ENCODE measurements around the gene PKN1. TPM values are rescaled to one million over a fixed set of nuclear protein-coding genes. Genes with fewer than 3 reads are reported as not detected.

Gene PKN1
- total RNA-seq, 2 donors from 2014 or later: 103 to 141 TPM

DNA sequence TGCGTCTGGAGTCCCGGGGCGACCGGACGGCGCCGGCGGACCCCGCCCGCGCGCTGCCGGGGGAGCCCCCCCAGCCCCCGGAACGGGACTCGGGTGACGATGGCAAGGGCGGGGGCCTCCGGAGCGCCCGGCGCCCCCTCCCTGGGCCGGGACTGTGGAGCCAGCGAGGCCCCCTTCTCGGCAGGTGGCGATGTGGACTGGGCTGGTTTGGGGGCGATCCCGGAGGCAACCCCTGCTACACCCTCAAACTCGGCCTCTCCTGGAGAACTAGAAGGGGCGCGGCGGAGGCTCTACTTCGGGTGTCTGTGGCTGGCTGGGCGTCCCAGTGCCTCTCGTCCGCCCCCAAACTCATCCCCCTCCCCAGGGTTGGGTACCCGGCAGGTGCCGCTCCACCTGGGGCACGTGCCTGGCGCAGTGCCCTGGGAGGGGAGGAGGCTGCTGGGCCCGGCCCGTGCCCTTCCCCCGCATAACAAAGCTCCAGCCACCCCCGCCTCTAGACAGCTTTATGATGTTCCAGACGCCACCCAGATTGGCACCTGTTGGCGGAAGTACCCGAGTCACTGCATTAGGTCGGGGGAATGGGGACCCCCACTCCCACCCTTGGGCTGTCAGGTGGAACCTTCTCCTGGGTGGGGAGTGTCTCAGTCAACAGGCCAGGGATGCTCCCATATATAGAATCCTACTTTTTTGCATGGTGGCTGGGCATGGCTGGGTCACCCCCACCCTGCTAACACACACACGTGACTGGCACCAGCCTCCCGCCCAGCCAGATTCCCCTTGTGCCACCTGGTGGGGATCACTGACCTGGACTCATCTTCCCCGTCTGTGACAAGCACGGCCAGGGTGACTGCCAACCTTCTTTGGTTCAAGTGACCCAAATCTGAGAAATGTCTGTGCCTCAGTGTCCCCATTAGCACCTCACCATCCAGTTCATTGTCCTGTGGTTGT lies 722 bp downstream of the PKN1 start:
- H3K27ac ChIP-seq (ENCODE audit: low read depth, low read length): no peak overlapping the region
- H3K4me1 Mint-ChIP-seq: peaks cover 6% of the 10 kb centered on the region
- no peaks in the 10 kb centered on the region for H3K36me3 Mint-ChIP-seq (ENCODE audit: low read depth)
- H3K36me3 ChIP-seq (ENCODE audit: control insufficient read depth, insufficient read depth, low read length): peaks cover 8% of the 10 kb centered on the region
- peak; percentile 62 for DNase-seq
- H3K4me3 Mint-ChIP-seq: peak overlapping the region; percentile 60
- H3K27ac Mint-ChIP-seq: no peak overlapping the region
- no peaks in the 10 kb centered on the region for H3K9me3 ChIP-seq (ENCODE audit: control insufficient read depth, low read length)
- H3K4me1 ChIP-seq (ENCODE audit: control insufficient read depth, insufficient read depth, low read length): no peaks in the 10 kb centered on the region
- peaks cover 20% of the 10 kb centered on the region for H3K27me3 Mint-ChIP-seq (ENCODE audit: insufficient read depth)
- peak overlapping the region; percentile 80 for H3K4me3 ChIP-seq (ENCODE audit: low read length)
- no peaks in the 10 kb centered on the region for H3K27me3 ChIP-seq (ENCODE audit: control insufficient read depth, insufficient read depth, low read length, poor library complexity, severe bottlenecking)
- TF ChIP-seq, protein P1, sequence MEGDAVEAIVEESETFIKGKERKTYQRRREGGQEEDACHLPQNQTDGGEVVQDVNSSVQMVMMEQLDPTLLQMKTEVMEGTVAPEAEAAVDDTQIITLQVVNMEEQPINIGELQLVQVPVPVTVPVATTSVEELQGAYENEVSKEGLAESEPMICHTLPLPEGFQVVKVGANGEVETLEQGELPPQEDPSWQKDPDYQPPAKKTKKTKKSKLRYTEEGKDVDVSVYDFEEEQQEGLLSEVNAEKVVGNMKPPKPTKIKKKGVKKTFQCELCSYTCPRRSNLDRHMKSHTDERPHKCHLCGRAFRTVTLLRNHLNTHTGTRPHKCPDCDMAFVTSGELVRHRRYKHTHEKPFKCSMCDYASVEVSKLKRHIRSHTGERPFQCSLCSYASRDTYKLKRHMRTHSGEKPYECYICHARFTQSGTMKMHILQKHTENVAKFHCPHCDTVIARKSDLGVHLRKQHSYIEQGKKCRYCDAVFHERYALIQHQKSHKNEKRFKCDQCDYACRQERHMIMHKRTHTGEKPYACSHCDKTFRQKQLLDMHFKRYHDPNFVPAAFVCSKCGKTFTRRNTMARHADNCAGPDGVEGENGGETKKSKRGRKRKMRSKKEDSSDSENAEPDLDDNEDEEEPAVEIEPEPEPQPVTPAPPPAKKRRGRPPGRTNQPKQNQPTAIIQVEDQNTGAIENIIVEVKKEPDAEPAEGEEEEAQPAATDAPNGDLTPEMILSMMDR (conservative IDR thresholded peaks at IDR 0.05): peak; percentile 36
- WGBS, 2 experiments (ENCODE audit: insufficient coverage in 1 of 2, insufficient read length in 1 of 2): 18 to 47% methylated on average over 14 to 52 of the region's 52 CpGs
- no peaks in the 10 kb centered on the region for H3K9me3 Mint-ChIP-seq
- peak overlapping the region; percentile 49 for H3K9ac ChIP-seq (ENCODE audit: extremely low read depth, low read length, poor library complexity, severe bottlenecking)

DNA sequence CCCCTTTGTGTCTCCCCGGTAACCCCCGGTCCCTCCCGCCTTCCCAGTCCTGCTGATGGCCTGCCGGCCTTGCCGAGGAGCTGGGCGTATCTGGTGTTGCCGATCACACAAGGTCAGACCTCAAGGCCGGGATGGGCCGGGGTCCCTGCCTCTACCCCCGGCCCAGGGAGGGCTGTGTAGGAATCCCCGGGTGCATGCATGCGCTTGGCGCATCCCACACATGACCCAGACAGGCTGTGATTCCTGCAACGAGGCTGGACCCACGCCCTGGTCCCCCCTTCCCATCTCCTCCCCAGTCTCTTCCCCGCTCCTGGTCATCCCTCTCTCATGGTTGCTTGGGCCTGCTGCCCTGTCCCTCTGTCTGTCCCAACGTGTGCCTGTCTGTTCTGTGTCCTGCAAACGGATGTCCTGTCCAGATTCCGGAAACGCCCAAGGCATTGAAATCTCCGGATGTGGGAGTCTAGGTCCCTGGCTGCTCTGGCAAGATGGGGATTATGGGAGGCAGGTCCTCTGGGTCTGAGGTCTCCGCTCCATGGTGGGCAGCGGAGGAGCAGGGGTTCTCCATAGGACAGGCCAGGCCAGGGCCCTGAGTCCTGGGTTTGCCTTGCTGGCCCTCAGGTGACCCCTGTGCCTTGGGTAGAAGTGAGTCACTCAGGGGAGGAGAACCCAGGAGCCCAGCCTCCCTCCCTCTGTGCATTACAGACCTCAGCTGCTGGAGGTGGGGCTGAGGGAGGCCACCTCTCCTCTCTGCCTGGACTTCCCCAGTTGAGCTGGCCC lies 1.6 kb downstream of the PKN1 start:
- peak overlapping the region; percentile 13 for H3K27ac ChIP-seq (ENCODE audit: low read depth, low read length)
- DNase-seq: no peak
- no peak overlapping the region for H3K9ac ChIP-seq (ENCODE audit: extremely low read depth, low read length, poor library complexity, severe bottlenecking)
- peaks cover 16% of the 10 kb centered on the region for H3K27me3 Mint-ChIP-seq (ENCODE audit: insufficient read depth)
- H3K36me3 ChIP-seq (ENCODE audit: control insufficient read depth, insufficient read depth, low read length): peaks cover 8% of the 10 kb centered on the region
- H3K4me1 Mint-ChIP-seq: peaks cover 6% of the 10 kb centered on the region
- peak overlapping the region; percentile 60 for H3K4me3 Mint-ChIP-seq
- H3K27ac Mint-ChIP-seq: no peak overlapping the region
- no peaks in the 10 kb centered on the region for H3K27me3 ChIP-seq (ENCODE audit: control insufficient read depth, insufficient read depth, low read length, poor library complexity, severe bottlenecking)
- no peaks in the 10 kb centered on the region for H3K36me3 Mint-ChIP-seq (ENCODE audit: low read depth)
- 88 to 95% methylated on average over 13 to 23 of the region's 23 CpGs for WGBS, 2 experiments (ENCODE audit: insufficient coverage in 1 of 2, insufficient read length in 1 of 2)
- no peaks in the 10 kb centered on the region for H3K9me3 Mint-ChIP-seq
- TF ChIP-seq, protein P1 (conservative IDR thresholded peaks at IDR 0.05): no peak
- H3K9me3 ChIP-seq (ENCODE audit: control insufficient read depth, low read length): no peaks in the 10 kb centered on the region
- peak overlapping the region; percentile 80 for H3K4me3 ChIP-seq (ENCODE audit: low read length)
- no peaks in the 10 kb centered on the region for H3K4me1 ChIP-seq (ENCODE audit: control insufficient read depth, insufficient read depth, low read length)

DNA sequence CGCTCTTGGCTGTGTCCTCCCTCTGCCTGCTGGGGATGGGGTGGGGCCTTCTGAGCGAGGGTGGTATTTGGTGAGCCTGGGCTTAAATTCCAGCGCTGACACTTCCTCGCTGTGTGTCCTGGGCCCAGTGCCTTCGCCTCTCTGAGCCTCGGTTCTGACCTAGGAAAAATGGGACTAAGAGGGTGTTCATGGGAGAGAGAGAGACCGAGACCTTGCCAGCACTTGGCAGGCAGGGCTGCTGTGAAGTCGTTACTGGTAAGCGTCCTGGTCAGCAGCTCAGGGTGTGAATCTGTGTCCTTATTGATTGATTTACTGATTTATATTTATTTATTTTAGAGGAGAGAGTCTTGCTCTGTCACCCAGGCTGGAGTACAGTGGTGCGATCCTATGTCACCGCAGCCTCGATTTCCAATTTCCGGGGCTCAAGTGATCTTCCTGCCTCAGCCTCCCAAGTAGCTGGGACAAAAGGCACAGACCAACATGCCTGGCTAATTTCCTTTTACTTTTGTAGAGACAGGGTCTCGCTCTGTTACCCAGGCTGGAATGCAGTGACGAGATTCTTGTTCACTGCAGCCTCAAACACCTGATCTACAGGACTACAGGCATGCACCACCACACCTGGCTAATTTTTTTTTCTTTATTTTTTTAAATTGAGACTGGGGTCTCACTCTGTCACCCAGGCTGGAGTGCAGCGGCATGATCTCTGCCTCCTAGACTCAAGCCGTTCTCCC lies 2.4 kb downstream of the PKN1 start:
- TF ChIP-seq, protein P1 (conservative IDR thresholded peaks at IDR 0.05): no peak
- Histone ChIP-seq H3K27ac (ENCODE audit: low read depth, low read length) (no peak overlapping the region), H3K27me3 (ENCODE audit: control insufficient read depth, insufficient read depth, low read length, poor library complexity, severe bottlenecking) (no peaks in the 10 kb centered on the region), H3K9ac (ENCODE audit: extremely low read depth, low read length, poor library complexity, severe bottlenecking) (no peak overlapping the region), H3K36me3 (ENCODE audit: control insufficient read depth, insufficient read depth, low read length) (peaks cover 8% of the 10 kb centered on the region), H3K4me1 (ENCODE audit: control insufficient read depth, insufficient read depth, low read length) (no peaks in the 10 kb centered on the region), H3K4me3 (ENCODE audit: low read length) (no peak overlapping the region), H3K9me3 (ENCODE audit: control insufficient read depth, low read length) (no peaks in the 10 kb centered on the region)
- no peaks in the 10 kb centered on the region for H3K9me3 Mint-ChIP-seq
- peaks cover 12% of the 10 kb centered on the region for H3K27me3 Mint-ChIP-seq (ENCODE audit: insufficient read depth)
- H3K4me1 Mint-ChIP-seq: peaks cover 6% of the 10 kb centered on the region
- H3K36me3 Mint-ChIP-seq (ENCODE audit: low read depth): no peaks in the 10 kb centered on the region
- WGBS, 2 experiments (ENCODE audit: insufficient coverage in 1 of 2, insufficient read length in 1 of 2): 86 to 91% methylated on average over 15 to 17 of the region's 17 CpGs
- no peak overlapping the region for H3K27ac Mint-ChIP-seq
- peak overlapping the region; percentile 60 for H3K4me3 Mint-ChIP-seq
- no peak for DNase-seq
